GM10266 (cell line): ENCODE measurements around the gene CCDC102A.

Experiments used
- DNase-seq: peaks from one replicate; pipeline ENCODE4 v3.0.0; 2012; ENCODE audit errors: extremely low spot score
- TF ChIP-seq, protein P1 (sequence below): IDR thresholded peaks from 2 replicates; pipeline ENCODE4 v1.5.1; 2012; ENCODE audit warnings: mild to moderate bottlenecking, low read depth; ENCODE audit not compliant: control insufficient read depth, insufficient read depth; ENCODE audit errors: missing control alignments

Gene CCDC102A

DNA sequence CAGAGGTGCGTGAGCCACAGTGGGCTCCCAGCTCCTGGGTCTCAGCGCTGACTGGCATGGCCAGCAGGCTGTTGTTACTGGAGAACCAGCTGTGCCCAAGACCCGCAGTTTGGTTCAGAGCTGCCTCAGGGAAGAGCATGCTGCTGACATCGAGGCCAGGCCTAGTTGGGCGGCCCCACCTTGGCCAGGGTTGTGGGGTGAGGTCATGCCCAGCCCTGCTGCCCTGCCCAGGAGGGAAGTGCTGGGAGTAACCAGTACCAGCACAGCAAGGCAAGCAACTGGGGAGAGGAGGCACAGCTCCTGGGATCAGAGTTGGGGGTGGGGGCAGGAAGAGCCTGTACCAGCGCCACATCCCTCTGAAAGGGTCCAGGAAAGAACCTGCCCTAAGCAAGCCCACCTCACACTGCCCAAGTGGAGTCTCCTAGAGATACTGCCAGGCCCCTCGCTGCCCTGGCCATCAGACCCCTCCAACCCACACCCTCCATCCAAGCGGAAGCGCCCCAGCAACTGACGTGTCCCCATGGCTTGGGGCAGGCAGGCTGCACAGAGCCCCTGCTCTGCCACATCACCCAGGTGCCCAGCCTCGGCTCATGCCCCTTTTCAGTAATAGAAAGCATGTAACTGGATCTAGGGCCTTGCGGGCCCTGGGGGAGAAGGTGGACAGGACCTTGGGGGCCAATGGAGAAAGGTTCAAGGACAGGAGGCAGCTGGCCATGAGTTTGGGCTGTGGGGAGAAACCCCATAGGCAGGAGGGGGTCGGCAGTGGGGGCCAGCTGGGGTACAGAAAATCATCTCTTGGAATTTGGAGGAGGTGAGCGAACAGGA, 51.1 kb downstream of the CCDC102A start:
- no peak for DNase-seq
- TF ChIP-seq, protein P1, sequence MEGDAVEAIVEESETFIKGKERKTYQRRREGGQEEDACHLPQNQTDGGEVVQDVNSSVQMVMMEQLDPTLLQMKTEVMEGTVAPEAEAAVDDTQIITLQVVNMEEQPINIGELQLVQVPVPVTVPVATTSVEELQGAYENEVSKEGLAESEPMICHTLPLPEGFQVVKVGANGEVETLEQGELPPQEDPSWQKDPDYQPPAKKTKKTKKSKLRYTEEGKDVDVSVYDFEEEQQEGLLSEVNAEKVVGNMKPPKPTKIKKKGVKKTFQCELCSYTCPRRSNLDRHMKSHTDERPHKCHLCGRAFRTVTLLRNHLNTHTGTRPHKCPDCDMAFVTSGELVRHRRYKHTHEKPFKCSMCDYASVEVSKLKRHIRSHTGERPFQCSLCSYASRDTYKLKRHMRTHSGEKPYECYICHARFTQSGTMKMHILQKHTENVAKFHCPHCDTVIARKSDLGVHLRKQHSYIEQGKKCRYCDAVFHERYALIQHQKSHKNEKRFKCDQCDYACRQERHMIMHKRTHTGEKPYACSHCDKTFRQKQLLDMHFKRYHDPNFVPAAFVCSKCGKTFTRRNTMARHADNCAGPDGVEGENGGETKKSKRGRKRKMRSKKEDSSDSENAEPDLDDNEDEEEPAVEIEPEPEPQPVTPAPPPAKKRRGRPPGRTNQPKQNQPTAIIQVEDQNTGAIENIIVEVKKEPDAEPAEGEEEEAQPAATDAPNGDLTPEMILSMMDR = no peak

DNA sequence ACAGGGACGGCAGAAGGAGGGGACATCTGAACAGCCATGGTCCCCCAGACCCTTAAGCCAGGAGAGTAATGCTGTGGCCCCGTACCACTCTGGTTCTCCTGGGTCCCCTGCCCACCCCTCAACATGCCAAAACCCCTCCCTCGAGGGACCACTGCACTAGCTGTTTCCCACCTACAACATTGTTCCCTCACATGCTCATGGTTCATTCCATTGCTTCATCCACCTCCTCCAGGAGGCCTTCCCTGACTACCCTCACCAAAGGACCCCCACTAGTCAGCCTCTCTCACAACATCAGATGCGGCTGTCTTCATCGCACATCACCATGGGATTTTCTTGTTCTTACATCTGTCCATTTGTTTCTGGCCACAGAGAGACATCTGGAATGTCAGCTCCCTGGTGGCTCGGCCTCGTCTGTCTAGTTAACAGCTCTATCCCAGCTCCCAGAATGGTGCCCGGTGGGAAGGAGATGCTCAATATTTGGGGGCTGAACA, 51.8 kb downstream of the CCDC102A start:
- TF ChIP-seq, protein P1 = no peak
- no peak for DNase-seq

DNA sequence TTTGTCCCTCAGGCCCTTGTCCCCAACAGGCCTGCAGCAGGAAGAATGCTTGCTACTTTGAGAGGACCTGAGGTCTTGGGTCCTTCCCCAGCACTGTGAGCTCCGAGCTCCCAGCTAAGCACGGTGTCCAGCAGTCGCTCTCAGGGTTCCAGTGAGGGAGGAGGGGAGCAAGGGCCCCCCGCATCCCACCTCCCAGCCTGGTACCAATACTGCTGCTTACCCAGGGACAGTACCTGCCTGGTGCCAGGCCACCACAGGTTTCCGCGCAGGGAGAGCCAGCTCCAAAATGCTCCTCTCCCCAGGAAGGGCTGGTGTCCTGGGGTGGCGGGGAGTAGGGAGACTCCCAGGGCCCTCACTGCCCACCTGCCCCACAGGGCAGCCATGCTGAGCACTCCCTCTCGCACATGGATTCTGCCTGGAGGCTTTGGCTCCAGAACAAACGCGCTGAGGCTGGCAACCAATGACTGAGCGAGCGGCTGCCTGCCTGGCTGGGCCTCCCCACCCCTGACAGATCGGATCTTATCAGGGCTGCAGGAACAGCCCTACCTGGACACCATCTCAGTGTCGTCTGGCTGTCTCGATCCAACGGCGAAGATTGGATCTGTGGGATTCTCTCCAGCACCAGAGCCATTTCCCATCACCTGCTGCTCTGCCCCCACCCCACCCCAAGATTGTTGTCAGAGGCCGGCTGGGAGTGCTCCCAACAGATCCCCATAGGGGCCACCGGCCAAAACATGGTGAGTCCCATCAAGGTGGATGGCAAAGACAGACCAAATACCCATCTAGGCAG, 52.5 kb downstream of the CCDC102A start:
- TF ChIP-seq, protein P1 = no peak
- DNase-seq = no peak

DNA sequence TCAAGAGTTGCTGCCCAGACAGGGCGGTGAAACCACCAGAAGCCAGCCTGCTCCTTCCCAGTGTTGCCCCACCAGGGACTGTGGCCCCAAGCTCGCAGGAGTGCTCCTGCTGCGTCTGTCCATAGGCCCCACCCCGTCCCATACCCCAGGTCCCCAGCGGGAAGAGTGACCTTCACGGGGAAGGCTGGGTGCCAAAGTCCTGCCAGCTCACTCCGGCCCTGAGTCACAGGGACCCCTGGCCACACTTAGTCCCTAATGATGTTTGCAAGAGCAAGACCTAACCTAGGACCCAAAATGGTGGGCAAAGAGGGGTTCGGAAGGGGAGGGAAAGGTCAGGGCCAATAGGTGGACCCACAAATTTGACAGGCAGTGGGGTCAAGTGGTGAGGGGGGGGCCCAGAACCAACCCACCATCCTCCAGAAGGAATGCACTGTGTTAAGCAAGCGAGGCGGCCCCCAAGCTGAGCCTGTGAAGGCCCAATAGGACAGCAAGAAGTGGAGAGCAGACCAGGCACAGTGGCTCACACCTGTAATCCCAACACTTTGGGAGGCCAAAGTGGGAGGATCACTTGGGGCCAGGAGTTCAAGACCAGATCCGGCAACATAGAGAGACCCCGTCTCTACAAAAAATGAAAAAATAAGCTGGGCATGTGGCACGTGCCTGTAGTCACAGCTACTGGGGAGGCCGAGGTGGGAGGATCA, 53.4 kb downstream of the CCDC102A start:
- TF ChIP-seq, protein P1 = no peak
- no peak for DNase-seq

DNA sequence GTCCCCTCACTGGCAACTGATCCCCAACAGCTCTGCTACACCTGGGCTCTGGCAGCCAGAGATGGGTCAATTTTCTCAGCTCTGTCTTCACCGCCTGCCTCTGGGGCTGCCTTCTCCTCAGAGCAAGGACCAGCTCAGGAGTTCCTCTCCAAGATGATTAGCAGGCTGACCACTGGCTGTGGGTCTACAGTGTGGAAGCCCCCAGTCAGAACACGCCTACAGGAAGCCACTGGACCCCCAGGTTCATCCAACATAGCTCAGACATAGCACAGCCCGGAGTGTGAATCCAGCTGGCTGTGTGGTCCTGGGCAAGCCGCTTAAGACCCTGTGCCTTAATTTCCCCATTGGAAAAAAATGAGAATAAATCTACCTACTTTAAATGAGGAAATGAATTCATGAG, 55.0 kb downstream of the CCDC102A start:
- DNase-seq = no peak
- TF ChIP-seq, protein P1 = no peak

DNA sequence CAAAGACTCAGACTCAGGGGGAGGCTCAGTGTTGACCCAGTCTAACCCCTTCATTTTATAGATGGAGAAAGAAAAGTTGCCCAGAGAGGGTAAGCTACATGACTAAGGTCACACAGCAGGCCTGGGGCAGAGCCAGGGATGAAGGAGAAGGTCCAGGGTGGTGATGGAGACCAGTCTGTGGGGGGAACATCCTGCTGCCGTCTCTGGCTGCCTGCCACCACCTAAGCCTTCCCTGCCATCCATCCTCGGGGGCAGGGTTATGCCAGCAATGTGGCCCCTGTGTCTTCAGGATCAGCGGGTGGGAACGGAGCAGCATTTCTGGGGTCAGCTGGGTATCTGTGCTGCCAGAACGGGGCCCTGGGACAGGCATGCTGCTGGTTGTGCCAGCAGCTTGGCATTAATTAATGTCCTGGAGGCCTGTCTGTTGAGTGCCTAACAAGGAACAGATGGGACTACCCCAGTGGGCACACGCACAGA, 55.6 kb downstream of the CCDC102A start:
- DNase-seq = no peak
- TF ChIP-seq, protein P1 = no peak
